NCI-H2171 treated with DMSO at 0.1 percent for 48 hours (cell line): ENCODE data around the gene FMO2.
"Not testable (repeated sequence)": the region's sequence is repeated elsewhere in the genome, so short reads cannot be mapped to it uniquely, and the experiment has no call there.

Experiments used
- DNase-seq: peaks from one replicate; lab custom pipeline; 2025; lab: John Stamatoyannopoulos, UW

Gene FMO2

GRCh38 chr1:171219346-171220080 is 34.4 kb downstream of the FMO2 start:
- no peak for DNase-seq

GRCh38 chr1:171220081-171220420 is 35.0 kb downstream of the FMO2 start:
- DNase-seq, result no peak

- no peak for DNase-seq
Measured at GRCh38 chr1:171220581-171221054, 35.5 kb downstream of the FMO2 start.

- DNase-seq, result no peak
Measured at GRCh38 chr1:171221665-171222591, 36.8 kb downstream of the FMO2 start.

- no peak for DNase-seq
Measured at GRCh38 chr1:171222936-171223335, 37.8 kb downstream of the FMO2 start.

GRCh38 chr1:171224257-171224656 is 39.2 kb downstream of the FMO2 start:
- not testable (repeated sequence) for DNase-seq

GRCh38 chr1:171226747-171227370 is 41.8 kb downstream of the FMO2 start:
- peak; percentile 22 for DNase-seq

- no peak for DNase-seq
Measured at GRCh38 chr1:171231326-171231725, 46.2 kb downstream of the FMO2 start.

GRCh38 chr1:171233183-171233582 is 48.1 kb downstream of the FMO2 start:
- no peak for DNase-seq

GRCh38 chr1:171236231-171236630 is 51.1 kb downstream of the FMO2 start:
- not testable (repeated sequence) for DNase-seq

- no peak for DNase-seq
Measured at GRCh38 chr1:171243878-171244277, 58.8 kb downstream of the FMO2 start.

GRCh38 chr1:171245458-171246064 is 60.5 kb downstream of the FMO2 start:
- peak; percentile 4 for DNase-seq

GRCh38 chr1:171247501-171247900 is 62.4 kb downstream of the FMO2 start:
- DNase-seq, result no peak

- no peak for DNase-seq
Measured at GRCh38 chr1:171248302-171248701, 63.2 kb downstream of the FMO2 start, which contains the start of gene FMO1. TSS of gene FMO1 (plus strand) at chr1:171248494. CDS start at chr1:171258088, 9,594 bp downstream.

GRCh38 chr1:171248841-171249240 is 63.7 kb downstream of the FMO2 start:
- no peak for DNase-seq

GRCh38 chr1:171250263-171250662 is 65.2 kb downstream of the FMO2 start:
- no peak for DNase-seq

- DNase-seq, result no peak
Measured at GRCh38 chr1:171251042-171251951, 66.2 kb downstream of the FMO2 start.

- DNase-seq, result no peak
Measured at GRCh38 chr1:171251952-171252300, 66.8 kb downstream of the FMO2 start.

GRCh38 chr1:171252482-171252881 is 67.4 kb downstream of the FMO2 start:
- DNase-seq, result no peak

- DNase-seq, result no peak
Measured at GRCh38 chr1:171254859-171255258, 69.8 kb downstream of the FMO2 start.
